GM12875 (cell line): ENCODE data around the gene THADA.
"Not testable (repeated sequence)": the region's sequence is repeated elsewhere in the genome, so short reads cannot be mapped to it uniquely, and the experiment has no call there.

Experiments used
- H3K4me3 ChIP-seq: one replicate; pipeline ENCODE4 v1.5.1; 2011; ENCODE audit warnings: low read depth, low read length, control low read depth
- TF ChIP-seq, protein P1 (sequence below): IDR thresholded peaks from 2 replicates; pipeline ENCODE4 v1.5.1; 2011; ENCODE audit warnings: low read depth, mild to moderate bottlenecking, control low read depth, inconsistent platforms, low read length, moderate library complexity, borderline replicate concordance; ENCODE audit not compliant: insufficient read depth

THADA gene

DNA sequence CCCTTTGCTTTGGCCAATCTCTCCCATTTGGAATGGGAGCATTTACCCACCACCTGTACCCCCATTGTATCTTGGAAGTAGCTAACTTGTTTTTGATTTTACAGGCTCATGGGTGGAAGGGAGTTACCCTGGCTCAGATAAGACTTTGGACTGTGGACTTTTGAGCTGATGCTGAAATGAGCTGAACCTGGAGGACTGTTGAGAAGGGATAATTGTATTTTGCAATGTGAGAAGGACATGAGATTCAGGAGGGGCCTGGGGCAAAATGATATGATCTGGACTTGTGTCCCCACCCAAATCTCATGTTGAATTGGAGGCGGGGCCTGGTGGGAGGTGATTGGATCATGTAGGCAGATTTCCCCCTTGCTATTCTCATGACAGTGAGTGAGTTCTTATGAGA lies 310.9 kb downstream of the THADA start:
- TF ChIP-seq, protein P1, sequence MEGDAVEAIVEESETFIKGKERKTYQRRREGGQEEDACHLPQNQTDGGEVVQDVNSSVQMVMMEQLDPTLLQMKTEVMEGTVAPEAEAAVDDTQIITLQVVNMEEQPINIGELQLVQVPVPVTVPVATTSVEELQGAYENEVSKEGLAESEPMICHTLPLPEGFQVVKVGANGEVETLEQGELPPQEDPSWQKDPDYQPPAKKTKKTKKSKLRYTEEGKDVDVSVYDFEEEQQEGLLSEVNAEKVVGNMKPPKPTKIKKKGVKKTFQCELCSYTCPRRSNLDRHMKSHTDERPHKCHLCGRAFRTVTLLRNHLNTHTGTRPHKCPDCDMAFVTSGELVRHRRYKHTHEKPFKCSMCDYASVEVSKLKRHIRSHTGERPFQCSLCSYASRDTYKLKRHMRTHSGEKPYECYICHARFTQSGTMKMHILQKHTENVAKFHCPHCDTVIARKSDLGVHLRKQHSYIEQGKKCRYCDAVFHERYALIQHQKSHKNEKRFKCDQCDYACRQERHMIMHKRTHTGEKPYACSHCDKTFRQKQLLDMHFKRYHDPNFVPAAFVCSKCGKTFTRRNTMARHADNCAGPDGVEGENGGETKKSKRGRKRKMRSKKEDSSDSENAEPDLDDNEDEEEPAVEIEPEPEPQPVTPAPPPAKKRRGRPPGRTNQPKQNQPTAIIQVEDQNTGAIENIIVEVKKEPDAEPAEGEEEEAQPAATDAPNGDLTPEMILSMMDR = no peak
- H3K4me3 ChIP-seq = no peak overlapping the region

DNA sequence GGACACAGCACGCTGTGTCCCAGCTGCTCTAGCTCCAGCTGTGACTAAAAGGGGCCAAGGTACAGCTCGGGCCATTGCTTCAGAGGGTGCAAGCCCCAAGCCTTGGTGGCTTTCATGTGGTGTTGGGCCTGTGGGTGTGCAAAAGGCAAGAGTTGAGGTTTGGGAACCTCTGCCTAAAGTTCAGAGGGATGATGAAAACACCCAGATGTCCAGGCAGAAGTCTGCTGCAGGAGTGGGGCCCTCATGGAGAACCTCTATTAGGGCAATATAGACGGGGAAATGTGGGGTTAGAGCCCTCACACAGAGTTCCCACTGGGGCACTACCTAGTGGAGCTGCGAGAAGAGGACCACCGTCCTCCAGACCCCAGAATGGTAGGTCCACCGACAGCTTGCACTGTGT lies 311.5 kb downstream of the THADA start:
- H3K4me3 ChIP-seq = not testable (repeated sequence)

DNA sequence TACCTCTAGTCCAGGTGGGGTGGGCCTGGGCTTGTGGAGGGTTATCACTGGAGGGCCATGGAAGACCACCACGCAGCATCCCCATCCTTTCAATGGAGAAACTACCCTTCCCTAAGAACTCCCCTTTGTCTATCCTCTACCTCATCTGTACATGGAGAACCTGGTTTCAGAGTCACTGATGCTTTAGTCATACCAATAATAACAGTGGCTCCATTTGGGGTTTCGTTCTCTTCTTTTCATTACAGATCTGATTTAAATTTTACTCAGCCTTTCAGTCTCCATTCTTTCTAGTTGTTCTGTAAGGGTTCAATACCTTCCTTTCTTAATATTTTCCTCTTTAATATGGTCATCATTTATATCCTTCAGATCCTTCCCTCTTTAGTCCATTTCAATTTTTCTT lies 314.8 kb downstream of the THADA start:
- TF ChIP-seq, protein P1 = no peak
- no peak overlapping the region for H3K4me3 ChIP-seq

DNA sequence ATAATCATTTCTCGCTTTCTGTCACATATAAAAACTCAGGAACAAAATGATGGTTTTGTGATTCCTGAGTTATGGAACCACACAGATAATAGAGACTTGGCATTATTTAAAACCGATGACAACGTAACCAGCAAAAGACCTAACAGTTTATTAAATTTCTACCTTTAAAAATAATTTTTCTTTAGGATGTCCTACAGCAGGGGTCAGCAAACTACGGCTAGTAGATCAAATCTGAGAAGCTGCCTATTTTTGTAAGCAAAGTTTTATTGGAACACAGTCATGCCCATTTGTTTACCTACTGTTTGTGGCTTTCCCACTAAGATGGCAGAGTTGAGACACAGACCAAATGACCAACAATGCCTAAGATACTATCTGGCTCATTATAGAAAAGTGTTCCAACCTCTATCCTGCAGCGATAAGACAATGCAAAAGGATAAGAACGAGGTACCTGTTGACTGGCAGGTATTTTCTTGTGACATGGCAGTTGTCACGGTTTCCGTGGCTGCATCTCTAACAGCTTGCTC lies 316.5 kb downstream of the THADA start:
- TF ChIP-seq, protein P1 = no peak
- H3K4me3 ChIP-seq = no peak overlapping the region

DNA sequence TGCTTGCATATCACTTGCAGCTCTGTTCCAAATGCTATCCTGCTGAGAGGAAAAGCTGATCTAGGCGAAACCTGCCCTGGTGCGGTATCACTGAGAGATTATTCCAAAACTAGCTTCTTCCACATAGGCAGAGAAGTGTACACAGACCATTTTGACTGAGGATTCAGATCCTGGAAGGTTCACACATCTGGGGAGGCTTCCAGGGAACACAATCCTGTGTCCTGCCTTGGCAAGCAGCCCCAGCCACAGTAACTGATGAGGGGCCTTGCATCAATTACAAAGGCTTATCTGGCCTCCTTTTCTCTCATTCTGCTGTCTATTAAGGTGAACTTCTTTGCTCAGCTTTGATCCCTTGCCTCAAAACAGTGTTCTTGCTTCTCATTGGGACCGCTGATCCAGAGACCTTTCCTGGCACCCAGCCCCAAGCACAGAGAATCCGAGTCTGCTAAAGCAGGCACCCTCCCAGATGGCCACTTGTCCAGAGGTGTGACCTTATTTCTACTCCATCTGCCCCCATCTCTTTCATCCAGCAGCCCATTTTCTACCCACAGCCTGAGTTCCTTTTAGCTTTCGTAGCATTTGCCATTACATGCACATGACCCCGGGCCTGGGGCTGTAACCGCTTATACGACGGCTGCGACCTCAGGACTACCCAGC lies 317.1 kb downstream of the THADA start:
- H3K4me3 ChIP-seq = no peak overlapping the region
- TF ChIP-seq, protein P1 = no peak

DNA sequence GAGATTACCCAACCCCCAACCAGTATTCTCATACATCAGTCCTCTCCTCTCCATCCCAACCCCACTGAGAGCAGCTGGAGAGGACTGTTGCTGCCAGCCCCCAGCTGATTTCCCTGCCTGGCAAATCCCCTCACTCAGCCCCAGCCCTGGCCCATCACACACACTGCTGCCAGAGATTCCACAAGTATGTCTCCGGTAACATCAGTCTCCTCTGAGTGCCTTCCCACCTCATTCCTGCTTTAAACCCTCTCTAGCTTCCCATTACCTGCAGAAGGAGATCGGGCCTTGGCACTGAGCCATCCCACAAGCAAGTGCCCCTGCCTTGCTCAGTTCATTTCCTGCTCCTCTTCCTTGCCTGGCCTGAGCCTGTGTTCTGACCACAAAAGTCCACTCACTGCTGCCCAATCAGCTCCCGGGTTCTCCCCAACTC lies 318.9 kb downstream of the THADA start:
- TF ChIP-seq, protein P1 = no peak
- H3K4me3 ChIP-seq = no peak overlapping the region

DNA sequence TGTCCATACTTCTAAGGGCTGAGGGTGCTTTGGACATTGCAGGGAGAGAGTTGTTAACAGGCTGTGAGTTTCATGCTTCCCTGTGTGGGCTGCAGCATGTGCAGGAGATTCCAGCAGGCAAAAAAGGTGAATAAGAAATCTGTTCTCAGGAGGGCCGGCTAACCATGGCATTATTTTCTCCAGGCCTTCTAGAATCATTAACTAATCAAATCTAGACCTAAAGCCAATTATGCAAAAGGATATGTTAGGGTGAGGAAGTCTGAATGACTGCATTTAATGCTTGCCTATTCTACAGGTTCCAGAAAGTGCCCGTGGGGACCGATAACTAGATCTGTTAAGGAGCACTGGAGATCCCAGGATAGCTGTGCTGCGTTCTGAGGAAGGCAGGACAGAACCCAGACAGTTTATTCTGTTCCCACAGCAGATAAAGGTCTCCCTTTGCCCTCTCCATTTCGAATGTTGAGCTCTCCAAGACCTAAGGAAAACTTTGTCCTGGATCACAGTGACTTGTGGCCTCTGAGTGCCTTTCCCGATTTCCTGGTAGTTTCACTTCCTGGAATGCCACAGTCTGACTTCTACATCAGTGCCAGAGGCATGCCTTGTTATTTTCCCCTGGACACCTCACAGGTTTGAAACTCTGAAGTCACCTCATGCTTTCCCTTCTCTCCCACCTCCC lies 319.4 kb downstream of the THADA start:
- TF ChIP-seq, protein P1 = no peak
- H3K4me3 ChIP-seq = no peak overlapping the region
